Activated CD8-positive, alpha-beta T cell treated with anti-CD3 and anti-CD28 coated beads for 36 hours (primary cell): ENCODE measurements around the gene ADCYAP1R1. TPM values are rescaled to one million over a fixed set of nuclear protein-coding genes. Genes with fewer than 3 reads are reported as not detected.

Source experiments
- ATAC-seq: fragments of 200-7000 bp; cut with Tn5 transposase; one replicate; pipeline ENCODE4 v1.10.0; 2021; ENCODE audit warnings: mild to moderate bottlenecking, moderate library complexity
- CTCF ChIA-PET: fragments of 350-600 bp; sonication (Branson Sonifier 250); formaldehyde crosslinking; loops from one replicate; lab custom pipeline; 2021; ENCODE audit warnings: antibody characterized with exemption; lab: Charles Lee
- POLR2A ChIA-PET: fragments of 350-600 bp; sonication (Branson Sonifier 250); formaldehyde crosslinking; loops from one replicate; lab custom pipeline; 2021; ENCODE audit warnings: antibody characterized with exemption; lab: Charles Lee
- DNase-seq: peaks from one replicate; pipeline ENCODE4 v3.0.0-alpha.2; 2020
- H3K27ac Mint-ChIP-seq: one replicate; pipeline ENCODE4 v1.8.0; 2021; ENCODE audit warnings: mild to moderate bottlenecking, mixed read lengths
- H3K27me3 Mint-ChIP-seq: one replicate; pipeline ENCODE4 v1.8.0; 2021; ENCODE audit warnings: mixed read lengths
- H3K36me3 Mint-ChIP-seq: one replicate; pipeline ENCODE4 v1.8.0; 2021; ENCODE audit warnings: low read depth, mixed read lengths
- H3K4me1 Mint-ChIP-seq: one replicate; pipeline ENCODE4 v1.8.0; 2021; ENCODE audit warnings: low read depth, mixed read lengths
- H3K4me3 Mint-ChIP-seq: one replicate; pipeline ENCODE4 v1.8.0; 2021; ENCODE audit warnings: mild to moderate bottlenecking, moderate library complexity, mixed read lengths
- H3K9me3 Mint-ChIP-seq: one replicate; pipeline ENCODE4 v1.8.0; 2021; ENCODE audit warnings: mixed read lengths
- CTCF ChIP-seq: fragments of 200-600 bp; IDR thresholded peaks from one replicate; pipeline ENCODE4 v1.8.0; 2022; ENCODE audit warnings: antibody characterized with exemption, mild to moderate bottlenecking
- intact Hi-C: fragments of 100-400 bp; cut with micrococcal nuclease; formaldehyde crosslinking; loops from one replicate; pipeline ENCODE4 v1.10.0; 2022
- total RNA-seq, 2 experiments: library from RNA; stranded (reverse); gene quantifications; one replicate each; pipeline ENCODE4 v1.2.3, GENCODE V29; 2021

The ADCYAP1R1 gene
- total RNA-seq, 2 experiments from 2014 or later, result not detected

GRCh38 chr7:31087351-31087750 is 35.2 kb downstream of the ADCYAP1R1 start:
- Mint-ChIP-seq H3K4me3 (no peak overlapping the region), H3K4me1 (no peaks in the 10 kb centered on the region), H3K27me3 (peaks cover 4% of the 10 kb centered on the region), H3K9me3 (no peaks in the 10 kb centered on the region), H3K36me3 (no peaks in the 10 kb centered on the region), H3K27ac (no peak overlapping the region)
- intact Hi-C loops, result no loop called here
- ChIA-PET CTCF (no interaction called here), POLR2A (no interaction called here)
- no peak for ATAC-seq
- TF ChIP-seq CTCF, result no peak
- no peak for DNase-seq

GRCh38 chr7:31091924-31092434 is 39.9 kb downstream of the ADCYAP1R1 start:
- no peak for ATAC-seq
- intact Hi-C loops, result no loop called here
- CTCF ChIA-PET, result no interaction called here
- H3K27ac Mint-ChIP-seq, result no peak overlapping the region
- H3K4me3 Mint-ChIP-seq, result no peak overlapping the region
- H3K9me3 Mint-ChIP-seq, result no peaks in the 10 kb centered on the region
- no peak for DNase-seq
- H3K4me1 Mint-ChIP-seq, result no peaks in the 10 kb centered on the region
- POLR2A ChIA-PET, result no interaction called here
- H3K36me3 Mint-ChIP-seq, result no peaks in the 10 kb centered on the region
- H3K27me3 Mint-ChIP-seq, result peaks cover 8% of the 10 kb centered on the region
- TF ChIP-seq CTCF, result no peak

GRCh38 chr7:31092606-31093005 is 40.5 kb downstream of the ADCYAP1R1 start:
- CTCF ChIA-PET, result no interaction called here

GRCh38 chr7:31093282-31093681 is 41.2 kb downstream of the ADCYAP1R1 start:
- ChIA-PET POLR2A (no interaction called here), CTCF (no interaction called here)
- DNase-seq (no peak), ATAC-seq (no peak)
- Mint-ChIP-seq H3K4me3 (no peak overlapping the region), H3K36me3 (no peaks in the 10 kb centered on the region), H3K9me3 (no peaks in the 10 kb centered on the region), H3K4me1 (no peaks in the 10 kb centered on the region), H3K27ac (no peak overlapping the region), H3K27me3 (peaks cover 10% of the 10 kb centered on the region)
- intact Hi-C loops, result no loop called here
- TF ChIP-seq CTCF, result no peak

More at GRCh38 chr7:31092606-31093005, 40.5 kb downstream of the ADCYAP1R1 start:
- DNase-seq, result no peak
- POLR2A ChIA-PET, result no interaction called here
- Mint-ChIP-seq H3K9me3 (no peaks in the 10 kb centered on the region), H3K27me3 (peaks cover 10% of the 10 kb centered on the region), H3K27ac (no peak overlapping the region), H3K36me3 (no peaks in the 10 kb centered on the region), H3K4me1 (no peaks in the 10 kb centered on the region), H3K4me3 (no peak overlapping the region)
- no peak for ATAC-seq
- intact Hi-C loops, result no loop called here
- no peak for TF ChIP-seq CTCF

GRCh38 chr7:31094271-31094670 is 42.2 kb downstream of the ADCYAP1R1 start:
- H3K4me1 Mint-ChIP-seq, result no peaks in the 10 kb centered on the region
- H3K4me3 Mint-ChIP-seq, result no peak overlapping the region
- no peaks in the 10 kb centered on the region for H3K9me3 Mint-ChIP-seq
- no peak for DNase-seq
- intact Hi-C loops, result no loop called here
- no peaks in the 10 kb centered on the region for H3K36me3 Mint-ChIP-seq
- peaks cover 10% of the 10 kb centered on the region for H3K27me3 Mint-ChIP-seq
- no peak for ATAC-seq
- ChIA-PET CTCF (no interaction called here), POLR2A (no interaction called here)
- TF ChIP-seq CTCF, result no peak
- no peak overlapping the region for H3K27ac Mint-ChIP-seq
